OCI-LY7 (cell line): ENCODE results near the gene KIZ. TPM values are rescaled to one million over a fixed set of nuclear protein-coding genes. Genes with fewer than 3 reads are reported as not detected.
A peak's percentile ranks its signal among the peaks of the same experiment; 100 is the strongest.

Source experiments
- BruUV-seq: library from RNA; stranded (reverse); fragments of 400-500 nt; replicated peaks from 2 replicates; lab custom pipeline; 2021; lab: Mats Ljungman, UMichigan
- CTCF ChIA-PET: fragments of 300-600 bp; sonication (Branson Sonifier 250); formaldehyde crosslinking; loops from one replicate; lab custom pipeline; 2022; ENCODE audit warnings: antibody characterized with exemption; ENCODE audit not compliant: unreplicated experiment; lab: Charles Lee
- POLR2A ChIA-PET: fragments of 300-600 bp; sonication (Branson Sonifier 250); formaldehyde crosslinking; loops from one replicate; lab custom pipeline; 2022; ENCODE audit warnings: antibody characterized with exemption; lab: Charles Lee
- DNase-seq: peaks from one replicate; pipeline ENCODE4 v3.0.0-alpha.2; 2015; ENCODE audit warnings: low spot score
- H2AFZ ChIP-seq: fragments of 200-600 bp; sonication (generic), shearing (Covaris generic); 2 replicates; pipeline ENCODE4 v1.6.1; 2014; ENCODE audit warnings: mild to moderate bottlenecking, antibody characterized with exemption, low read length, moderate library complexity
- H3K27ac ChIP-seq: fragments of 200-600 bp; sonication (generic); 2 replicates; pipeline ENCODE4 v1.5.1; 2014; ENCODE audit warnings: mixed run types, low read depth, mild to moderate bottlenecking, moderate library complexity, low read length, inconsistent platforms; ENCODE audit not compliant: poor library complexity, severe bottlenecking
- H3K36me3 ChIP-seq: fragments of 200-600 bp; sonication (generic); 2 replicates; pipeline ENCODE4 v1.6.1; 2014; ENCODE audit warnings: mild to moderate bottlenecking, antibody characterized with exemption, low read length, moderate library complexity, mixed read lengths; ENCODE audit not compliant: insufficient read depth
- H3K4me1 ChIP-seq: fragments of 200-600 bp; sonication (generic); 2 replicates; pipeline ENCODE4 v1.5.1; 2014; ENCODE audit warnings: mild to moderate bottlenecking, low read length; ENCODE audit not compliant: insufficient read depth, poor library complexity, severe bottlenecking
- H3K4me2 ChIP-seq: fragments of 200-600 bp; sonication (generic); 2 replicates; pipeline ENCODE4 v1.6.1; 2014; ENCODE audit warnings: mild to moderate bottlenecking, low read length
- H3K4me3 ChIP-seq: fragments of 200-600 bp; sonication (generic); 2 replicates; pipeline ENCODE4 v1.5.1; 2014; ENCODE audit warnings: mild to moderate bottlenecking, low read depth, low read length; ENCODE audit not compliant: poor library complexity, severe bottlenecking
- H3K79me2 ChIP-seq: fragments of 200-600 bp; sonication (generic); 2 replicates; pipeline ENCODE4 v1.6.1; 2016; ENCODE audit warnings: low read depth, mild to moderate bottlenecking, low read length, moderate library complexity, mixed read lengths; ENCODE audit not compliant: insufficient read depth
- H3K9me2 ChIP-seq: fragments of 200-600 bp; sonication (generic); 2 replicates; pipeline ENCODE4 v1.6.1; 2016; ENCODE audit warnings: mild to moderate bottlenecking, low read length, mixed read lengths; ENCODE audit not compliant: insufficient read depth
- H3K9me3 ChIP-seq: fragments of 200-600 bp; sonication (generic); 2 replicates; pipeline ENCODE4 v1.6.1; 2014; ENCODE audit warnings: mild to moderate bottlenecking, mixed run types, low read length, mixed read lengths
- H4K20me1 ChIP-seq: fragments of 200-600 bp; sonication (generic); 2 replicates; pipeline ENCODE4 v1.6.1; 2014; ENCODE audit warnings: mild to moderate bottlenecking, antibody characterized with exemption, low read length, moderate library complexity, mixed read lengths; ENCODE audit not compliant: insufficient read depth
- CTCF ChIP-seq: fragments of 200-600 bp; sonication (generic); conservative IDR thresholded peaks from 2 replicates; pipeline ENCODE4 v1.5.1; 2014; ENCODE audit warnings: mild to moderate bottlenecking, antibody characterized with exemption, low read length, moderate library complexity, mixed read lengths
- EZH2phosphoT487 ChIP-seq: fragments of 200-600 bp; sonication (generic); IDR thresholded peaks from 2 replicates; pipeline ENCODE4 v1.6.1; 2018; ENCODE audit warnings: low read depth, borderline replicate concordance, mild to moderate bottlenecking, mixed run types, antibody characterized with exemption, low read length, moderate library complexity, mixed read lengths
- intact Hi-C: fragments of 100-400 bp; cut with micrococcal nuclease; formaldehyde crosslinking; loops from one replicate; pipeline ENCODE4 v1.10.0; 2022; ENCODE audit not compliant: unreplicated experiment
- total RNA-seq, 2 experiments: library from RNA; depleted of rRNA in 1 of 2; stranded (reverse); fragments of >200 nt in 1 of 2; shearing (Covaris generic) in 1 of 2; gene quantifications; 2 replicates each; pipeline ENCODE4 v1.2.3, GENCODE V29; 2014 to 2022

The KIZ gene
- total RNA-seq, 2 experiments from 2014 or later = 16.0 to 23.7 TPM

GRCh38 chr20:21099751-21100577 is 25.9 kb upstream of the KIZ start:
- no peaks in the 10 kb centered on the region for H3K36me3 ChIP-seq
- H2AFZ ChIP-seq = peak overlapping the region; percentile 74
- peak overlapping the region; percentile 55 for H3K27ac ChIP-seq
- H3K4me1 ChIP-seq = peaks cover 45% of the 10 kb centered on the region
- peak overlapping the region; percentile 74 for H3K4me2 ChIP-seq
- H4K20me1 ChIP-seq = no peaks in the 10 kb centered on the region
- CTCF ChIA-PET = no interaction called here
- no TSS peak for BruUV-seq
- H3K79me2 ChIP-seq = no peaks in the 10 kb centered on the region
- POLR2A ChIA-PET = interaction anchor here (0.9 to 3.5 kb wide), 3 partner anchors 10 to 19 kb away, joined by 3 to 17 read pairs (median 3); no protein-coding TSS in a partner anchor
- H3K9me3 ChIP-seq = no peaks in the 10 kb centered on the region
- DNase-seq = peak; percentile 69
- intact Hi-C loops = no loop called here
- H3K4me3 ChIP-seq = peak overlapping the region; percentile 68
- TF ChIP-seq EZH2phosphoT487 (no peak; the same call in 1 of the 2 replicates), CTCF (no peak; the same call in 1 of the 2 replicates)
- H3K9me2 ChIP-seq = no peaks in the 10 kb centered on the region

GRCh38 chr20:21100578-21101452 is 25.1 kb upstream of the KIZ start:
- H3K4me1 ChIP-seq = peaks cover 43% of the 10 kb centered on the region
- TF ChIP-seq CTCF (no peak), EZH2phosphoT487 (peak; percentile 31; the same call in 1 of the 2 replicates)
- no peaks in the 10 kb centered on the region for H3K79me2 ChIP-seq
- CTCF ChIA-PET = interaction anchor here (0.9 to 1.3 kb wide), 2 partner anchors 25 to 46 kb away, joined by 3 to 4 read pairs; partner anchors contain the start of gene KIZ
- DNase-seq = peak; percentile 47
- H3K9me3 ChIP-seq = no peaks in the 10 kb centered on the region
- BruUV-seq = TSS peak; percentile 98
- H4K20me1 ChIP-seq = no peaks in the 10 kb centered on the region
- peak overlapping the region; percentile 74 for H2AFZ ChIP-seq
- H3K4me3 ChIP-seq = peak overlapping the region; percentile 68
- no peaks in the 10 kb centered on the region for H3K9me2 ChIP-seq
- peak overlapping the region; percentile 55 for H3K27ac ChIP-seq
- no peaks in the 10 kb centered on the region for H3K36me3 ChIP-seq
- peak overlapping the region; percentile 74 for H3K4me2 ChIP-seq
- intact Hi-C loops = no loop called here
- POLR2A ChIA-PET = interaction anchor here (0.7 to 3.5 kb wide), 3 partner anchors 11 to 26 kb away, joined by 3 to 17 read pairs (median 6); no protein-coding TSS in a partner anchor
